Muscle layer of colon (tissue), 2 donors: ENCODE data around the gene FNDC3B.
A peak's percentile ranks its signal among the peaks of the same experiment; 100 is the strongest.

Experiments used
- H3K27ac ChIP-seq: one replicate; pipeline ENCODE4 v1.7.0; 2013; ENCODE audit warnings: low read depth, mild to moderate bottlenecking, low read length, moderate library complexity
- H3K27me3 ChIP-seq, 2 donors: one replicate each; pipeline ENCODE4 v1.7.0; 2013; ENCODE audit warnings: low read length in 2 of 2, mild to moderate bottlenecking in 2 of 2; ENCODE audit not compliant: insufficient read depth in 2 of 2, control insufficient read depth in 1 of 2
- H3K36me3 ChIP-seq: one replicate; pipeline ENCODE4 v1.7.0; 2013; ENCODE audit warnings: mild to moderate bottlenecking, low read length; ENCODE audit not compliant: insufficient read depth
- H3K4me1 ChIP-seq: one replicate; pipeline ENCODE4 v1.7.0; 2013; ENCODE audit warnings: mild to moderate bottlenecking, low read length; ENCODE audit not compliant: insufficient read depth
- H3K4me3 ChIP-seq, 2 donors: one replicate each; pipeline ENCODE4 v1.7.0; 2013; ENCODE audit warnings: low read length in 2 of 2, low read depth in 1 of 2, mild to moderate bottlenecking in 1 of 2, moderate library complexity in 1 of 2
- H3K9ac ChIP-seq: one replicate; pipeline ENCODE4 v1.7.0; 2013; ENCODE audit warnings: low read length
- H3K9me3 ChIP-seq: one replicate; pipeline ENCODE4 v1.7.0; 2013; ENCODE audit warnings: mild to moderate bottlenecking, low read length
- donor health status: abdominal sarcoma.
- donor health status: Adenocarcinoma of cecum.

FNDC3B gene

GRCh38 chr3:172102123-172102882 is 62.9 kb downstream of the FNDC3B start:
- H3K9me3 ChIP-seq, result no peaks in the 10 kb centered on the region
- H3K27me3 ChIP-seq, result no peaks in the 10 kb centered on the region
- H3K4me1 ChIP-seq, result peaks cover 65% of the 10 kb centered on the region
- H3K27ac ChIP-seq, result no peak overlapping the region
- no peaks in the 10 kb centered on the region for H3K36me3 ChIP-seq
- no peak overlapping the region for H3K4me3 ChIP-seq
- no peak overlapping the region for H3K9ac ChIP-seq

DNA sequence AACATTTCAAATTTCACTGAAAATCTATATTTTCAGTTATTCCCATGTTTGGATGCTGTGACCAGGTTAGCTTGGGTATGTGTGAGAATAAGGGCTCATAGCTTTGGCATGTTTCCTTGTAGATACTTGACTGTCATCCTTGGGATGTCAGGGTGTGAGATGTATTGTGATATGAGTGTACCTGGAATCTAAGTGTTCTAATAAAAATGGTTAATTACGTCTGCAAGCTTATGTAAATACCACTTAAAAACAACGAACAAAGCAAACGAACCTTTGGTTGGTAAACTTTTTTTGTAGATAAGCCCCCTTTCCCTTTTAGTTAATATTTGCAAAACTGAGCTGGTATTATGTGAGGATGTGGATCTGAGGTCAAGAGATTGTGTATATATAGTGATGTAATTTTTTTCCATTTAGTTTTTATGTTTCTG is 63.5 kb downstream of the FNDC3B start:
- H3K4me1 ChIP-seq, result peaks cover 66% of the 10 kb centered on the region
- H3K9ac ChIP-seq, result no peak overlapping the region
- no peaks in the 10 kb centered on the region for H3K9me3 ChIP-seq
- H3K36me3 ChIP-seq, result no peaks in the 10 kb centered on the region
- no peak overlapping the region for H3K27ac ChIP-seq
- H3K27me3 ChIP-seq, result no peaks in the 10 kb centered on the region
- no peak overlapping the region for H3K4me3 ChIP-seq

- Histone ChIP-seq H3K4me1 (peaks cover 66% of the 10 kb centered on the region), H3K9ac (no peak overlapping the region), H3K36me3 (no peaks in the 10 kb centered on the region), H3K4me3 (no peak overlapping the region), H3K9me3 (no peaks in the 10 kb centered on the region), H3K27me3 (no peaks in the 10 kb centered on the region), H3K27ac (no peak overlapping the region)
Measured at GRCh38 chr3:172103724-172104123, 64.3 kb downstream of the FNDC3B start.

- no peak overlapping the region for H3K9ac ChIP-seq
- H3K27me3 ChIP-seq, result no peaks in the 10 kb centered on the region
- no peaks in the 10 kb centered on the region for H3K36me3 ChIP-seq
- peaks cover 60% of the 10 kb centered on the region for H3K4me1 ChIP-seq
- H3K4me3 ChIP-seq, result no peak overlapping the region
- H3K9me3 ChIP-seq, result no peaks in the 10 kb centered on the region
- H3K27ac ChIP-seq, result no peak overlapping the region
Measured at GRCh38 chr3:172104471-172105072, 65.2 kb downstream of the FNDC3B start.

DNA sequence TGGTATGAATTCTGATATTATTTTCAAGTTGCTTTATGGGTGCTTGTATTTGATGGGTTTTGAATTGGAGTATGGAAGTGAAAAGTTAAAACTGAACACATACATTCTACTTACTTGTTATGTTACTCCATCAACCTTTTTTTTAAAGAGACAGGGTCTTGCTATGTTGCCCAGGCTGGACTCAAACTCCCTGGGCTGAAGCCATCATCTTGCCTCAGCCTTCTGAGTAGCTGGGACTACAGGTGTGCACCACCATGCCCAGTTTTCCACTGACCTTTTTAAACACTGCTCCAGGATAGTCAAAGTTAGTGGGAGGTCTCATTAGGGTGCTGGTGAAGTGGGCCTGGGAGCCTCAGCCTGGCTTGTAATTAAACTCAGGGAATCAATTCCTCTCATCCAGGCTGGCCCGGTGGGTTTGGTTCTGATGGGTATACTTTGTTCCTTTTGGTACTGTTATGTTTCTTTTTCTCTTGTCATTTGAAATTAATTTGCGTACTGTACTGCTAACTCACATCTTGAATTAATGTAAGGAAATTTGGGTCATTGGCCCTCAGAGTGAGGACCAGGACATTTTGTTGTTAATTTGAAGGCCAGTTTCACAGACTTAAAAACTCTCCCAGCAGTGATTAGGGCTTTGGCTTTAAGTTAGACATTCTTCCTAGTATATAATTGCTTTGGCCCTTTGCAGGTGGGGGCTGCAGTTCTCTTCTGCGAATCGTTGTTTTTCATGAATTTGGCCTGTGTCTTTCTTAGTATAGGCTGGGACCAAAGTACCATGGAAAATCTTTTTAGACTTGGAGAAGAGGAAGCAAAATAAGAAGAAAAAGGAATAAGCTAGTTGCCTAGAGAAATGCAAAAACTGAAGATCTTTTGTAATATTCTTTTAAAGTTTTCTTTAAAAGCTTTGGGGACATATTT is 66.9 kb downstream of the FNDC3B start:
- H3K9ac ChIP-seq, result no peak overlapping the region
- H3K4me1 ChIP-seq, result peaks cover 60% of the 10 kb centered on the region
- H3K9me3 ChIP-seq, result no peaks in the 10 kb centered on the region
- H3K27ac ChIP-seq, result peak overlapping the region; percentile 7
- H3K27me3 ChIP-seq, result no peaks in the 10 kb centered on the region
- H3K36me3 ChIP-seq, result no peaks in the 10 kb centered on the region
- H3K4me3 ChIP-seq, result no peak overlapping the region

- peaks cover 60% of the 10 kb centered on the region for H3K4me1 ChIP-seq
- no peaks in the 10 kb centered on the region for H3K36me3 ChIP-seq
- peak overlapping the region; percentile 7 for H3K27ac ChIP-seq
- no peaks in the 10 kb centered on the region for H3K9me3 ChIP-seq
- H3K9ac ChIP-seq, result no peak overlapping the region
- H3K27me3 ChIP-seq, result no peaks in the 10 kb centered on the region
- H3K4me3 ChIP-seq, result no peak overlapping the region
Measured at GRCh38 chr3:172106989-172107388, 67.6 kb downstream of the FNDC3B start.

GRCh38 chr3:172107403-172107802 is 68.0 kb downstream of the FNDC3B start:
- Histone ChIP-seq H3K4me3 (no peak overlapping the region), H3K9ac (no peak overlapping the region), H3K27ac (no peak overlapping the region), H3K4me1 (peaks cover 59% of the 10 kb centered on the region), H3K9me3 (no peaks in the 10 kb centered on the region), H3K27me3 (no peaks in the 10 kb centered on the region), H3K36me3 (no peaks in the 10 kb centered on the region)

- H3K4me1 ChIP-seq, result peaks cover 33% of the 10 kb centered on the region
- H3K4me3 ChIP-seq, result no peak overlapping the region
- H3K9me3 ChIP-seq, result no peaks in the 10 kb centered on the region
- H3K27me3 ChIP-seq, result no peaks in the 10 kb centered on the region
- no peak overlapping the region for H3K9ac ChIP-seq
- peaks cover 15% of the 10 kb centered on the region for H3K36me3 ChIP-seq
- no peak overlapping the region for H3K27ac ChIP-seq
Measured at GRCh38 chr3:172110127-172110779, 70.9 kb downstream of the FNDC3B start.

GRCh38 chr3:172111163-172111562 is 71.8 kb downstream of the FNDC3B start:
- Histone ChIP-seq H3K4me1 (peaks cover 32% of the 10 kb centered on the region), H3K4me3 (no peak overlapping the region), H3K27ac (no peak overlapping the region), H3K9ac (no peak overlapping the region), H3K9me3 (no peaks in the 10 kb centered on the region), H3K36me3 (peaks cover 15% of the 10 kb centered on the region), H3K27me3 (no peaks in the 10 kb centered on the region)

GRCh38 chr3:172112078-172112733 is 72.8 kb downstream of the FNDC3B start:
- no peaks in the 10 kb centered on the region for H3K9me3 ChIP-seq
- no peak overlapping the region for H3K4me3 ChIP-seq
- peaks cover 18% of the 10 kb centered on the region for H3K36me3 ChIP-seq
- no peak overlapping the region for H3K9ac ChIP-seq
- peaks cover 24% of the 10 kb centered on the region for H3K4me1 ChIP-seq
- H3K27ac ChIP-seq, result no peak overlapping the region
- no peaks in the 10 kb centered on the region for H3K27me3 ChIP-seq
